Chondrocyte (in vitro differentiated cells): ENCODE results near the gene ERAP2. TPM values are rescaled to one million over a fixed set of nuclear protein-coding genes. Genes with fewer than 3 reads are reported as not detected.

Source experiments
- DNase-seq: peaks from one replicate; pipeline ENCODE4 v3.0.0; 2021; ENCODE audit warnings: mixed read lengths, low spot score
- H3K27ac Mint-ChIP-seq: one replicate; pipeline ENCODE4 v1.8.0; 2021; ENCODE audit warnings: mild to moderate bottlenecking, moderate library complexity, mixed read lengths; ENCODE audit not compliant: unreplicated experiment
- H3K27me3 Mint-ChIP-seq: 2 replicates; pipeline ENCODE4 v1.8.0; 2021; ENCODE audit warnings: low read depth, mixed read lengths
- H3K36me3 Mint-ChIP-seq: 2 replicates; pipeline ENCODE4 v1.8.0; 2021; ENCODE audit warnings: low read depth, mixed read lengths
- H3K4me1 Mint-ChIP-seq: 2 replicates; pipeline ENCODE4 v1.8.0; 2021; ENCODE audit warnings: low read depth, mild to moderate bottlenecking, mixed read lengths
- H3K4me3 Mint-ChIP-seq: one replicate; pipeline ENCODE4 v1.8.0; 2021; ENCODE audit warnings: mild to moderate bottlenecking, moderate library complexity, mixed read lengths; ENCODE audit not compliant: unreplicated experiment
- H3K9me3 Mint-ChIP-seq: 2 replicates; pipeline ENCODE4 v1.8.0; 2021; ENCODE audit warnings: low read depth, mixed read lengths
- total RNA-seq: library from RNA; stranded (reverse); gene quantifications from 3 replicates; pipeline ENCODE4 v1.2.1, GENCODE V29; 2021
- TF ChIP-seq, protein P1 (sequence below): fragments of 200-600 bp; sonication (generic); IDR thresholded peaks from 2 replicates; pipeline ENCODE4 v1.5.0; 2021; ENCODE audit warnings: antibody characterized with exemption, mild to moderate bottlenecking, moderate library complexity

The ERAP2 gene
- total RNA-seq, 1 donor from 2014 or later = 2.2 TPM

DNA sequence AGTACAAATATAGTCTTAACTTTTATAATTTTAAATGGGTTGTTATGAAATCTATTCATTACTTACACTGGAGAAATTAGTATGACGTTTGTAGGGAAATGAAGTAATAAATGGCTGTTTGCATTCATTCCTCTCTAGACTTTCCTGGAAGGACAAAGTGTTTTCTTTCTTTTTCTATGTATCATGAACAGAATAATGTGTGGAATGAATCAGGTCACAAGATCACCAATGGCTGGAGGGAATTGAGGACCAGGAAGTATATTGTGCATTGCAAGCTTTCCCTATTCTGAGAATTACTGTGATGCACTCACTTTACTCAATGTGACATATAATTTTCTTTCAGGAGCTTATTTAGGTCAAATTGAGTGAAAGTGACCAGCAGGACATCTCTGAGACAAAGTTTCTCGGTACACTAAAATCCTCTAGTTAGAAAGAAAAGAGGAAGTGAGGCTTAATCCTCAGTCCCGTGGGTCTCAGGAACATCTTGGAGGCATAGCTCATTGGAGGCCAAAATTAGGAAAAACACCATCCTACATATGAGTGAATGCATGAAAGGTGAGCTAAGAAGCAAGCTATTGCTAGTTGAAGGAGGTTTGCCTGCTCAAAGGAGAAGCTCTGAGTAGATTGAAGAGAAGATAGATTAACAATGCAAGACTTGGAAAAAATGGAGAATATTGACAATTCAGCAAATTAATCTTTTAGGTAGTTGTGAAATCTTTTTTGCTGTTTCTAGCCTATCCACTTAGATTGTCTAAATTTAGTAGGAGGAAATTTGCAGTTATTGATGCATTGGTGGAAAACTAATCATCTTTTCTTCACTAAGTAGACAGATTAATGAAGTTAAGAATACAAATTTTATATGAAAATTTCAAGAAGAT, 28.0 kb downstream of the ERAP2 start:
- peak overlapping the region; percentile 64 for H3K27ac Mint-ChIP-seq
- H3K4me3 Mint-ChIP-seq = no peak overlapping the region
- H3K27me3 Mint-ChIP-seq = no peaks in the 10 kb centered on the region
- peaks cover 3% of the 10 kb centered on the region for H3K36me3 Mint-ChIP-seq
- no peak for DNase-seq
- no peaks in the 10 kb centered on the region for H3K9me3 Mint-ChIP-seq
- H3K4me1 Mint-ChIP-seq = peaks cover 27% of the 10 kb centered on the region
- TF ChIP-seq, protein P1, sequence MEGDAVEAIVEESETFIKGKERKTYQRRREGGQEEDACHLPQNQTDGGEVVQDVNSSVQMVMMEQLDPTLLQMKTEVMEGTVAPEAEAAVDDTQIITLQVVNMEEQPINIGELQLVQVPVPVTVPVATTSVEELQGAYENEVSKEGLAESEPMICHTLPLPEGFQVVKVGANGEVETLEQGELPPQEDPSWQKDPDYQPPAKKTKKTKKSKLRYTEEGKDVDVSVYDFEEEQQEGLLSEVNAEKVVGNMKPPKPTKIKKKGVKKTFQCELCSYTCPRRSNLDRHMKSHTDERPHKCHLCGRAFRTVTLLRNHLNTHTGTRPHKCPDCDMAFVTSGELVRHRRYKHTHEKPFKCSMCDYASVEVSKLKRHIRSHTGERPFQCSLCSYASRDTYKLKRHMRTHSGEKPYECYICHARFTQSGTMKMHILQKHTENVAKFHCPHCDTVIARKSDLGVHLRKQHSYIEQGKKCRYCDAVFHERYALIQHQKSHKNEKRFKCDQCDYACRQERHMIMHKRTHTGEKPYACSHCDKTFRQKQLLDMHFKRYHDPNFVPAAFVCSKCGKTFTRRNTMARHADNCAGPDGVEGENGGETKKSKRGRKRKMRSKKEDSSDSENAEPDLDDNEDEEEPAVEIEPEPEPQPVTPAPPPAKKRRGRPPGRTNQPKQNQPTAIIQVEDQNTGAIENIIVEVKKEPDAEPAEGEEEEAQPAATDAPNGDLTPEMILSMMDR = no peak

DNA sequence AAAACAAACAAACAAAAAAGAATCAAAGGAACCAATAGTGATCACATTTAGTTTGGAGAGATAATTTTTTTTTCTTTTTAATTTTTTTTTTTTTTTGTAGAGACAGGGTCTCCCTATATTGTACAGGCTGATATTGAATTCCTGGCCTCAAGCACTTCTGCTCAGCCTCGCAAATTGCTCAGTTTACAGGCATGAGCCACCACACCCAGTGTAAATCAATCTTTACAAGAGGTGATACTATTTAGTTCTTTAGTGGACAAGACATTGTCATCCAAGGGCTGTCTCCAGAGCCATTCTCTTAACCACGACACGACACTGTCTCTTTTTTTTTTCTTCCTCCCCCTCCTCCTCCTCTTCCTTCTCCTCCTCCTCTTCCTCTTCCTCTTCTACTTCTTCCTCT, 29.6 kb downstream of the ERAP2 start:
- Mint-ChIP-seq H3K36me3 (peaks cover 3% of the 10 kb centered on the region), H3K4me1 (peaks cover 31% of the 10 kb centered on the region), H3K27me3 (no peaks in the 10 kb centered on the region), H3K4me3 (no peak overlapping the region), H3K27ac (no peak overlapping the region), H3K9me3 (no peaks in the 10 kb centered on the region)
- no peak for DNase-seq
- TF ChIP-seq, protein P1 = no peak

DNA sequence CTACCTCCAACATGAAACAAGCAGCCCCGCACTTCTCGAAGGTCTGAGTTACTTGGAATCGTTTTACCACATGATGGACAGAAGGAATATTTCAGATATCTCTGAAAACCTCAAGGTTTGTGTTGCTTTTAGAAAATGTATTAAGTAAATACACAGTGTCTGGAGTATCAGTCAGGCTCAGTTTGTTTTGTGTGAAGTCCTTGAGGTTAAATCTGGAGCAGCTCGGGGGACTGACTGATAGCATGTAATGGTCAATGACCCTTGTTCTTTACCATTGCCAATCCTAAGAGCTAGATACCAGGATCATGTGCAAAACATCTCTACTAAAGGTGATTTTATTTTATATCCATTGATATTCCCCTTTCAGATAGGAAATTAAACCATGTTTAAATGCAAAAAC, 32.7 kb downstream of the ERAP2 start:
- Mint-ChIP-seq H3K4me3 (no peak overlapping the region), H3K9me3 (no peaks in the 10 kb centered on the region), H3K27ac (no peak overlapping the region), H3K36me3 (no peaks in the 10 kb centered on the region), H3K27me3 (no peaks in the 10 kb centered on the region), H3K4me1 (peaks cover 22% of the 10 kb centered on the region)
- no peak for DNase-seq
- TF ChIP-seq, protein P1 = no peak

- Mint-ChIP-seq H3K9me3 (no peaks in the 10 kb centered on the region), H3K4me1 (peaks cover 18% of the 10 kb centered on the region), H3K27ac (no peak overlapping the region), H3K36me3 (no peaks in the 10 kb centered on the region), H3K27me3 (no peaks in the 10 kb centered on the region), H3K4me3 (no peak overlapping the region)
- no peak for DNase-seq
- TF ChIP-seq, protein P1 = no peak
Measured at GRCh38 chr5:96909435-96909834, 33.1 kb downstream of the ERAP2 start.

- peaks cover 16% of the 10 kb centered on the region for H3K4me1 Mint-ChIP-seq
- H3K4me3 Mint-ChIP-seq = no peak overlapping the region
- no peak overlapping the region for H3K27ac Mint-ChIP-seq
- TF ChIP-seq, protein P1 = no peak
- H3K36me3 Mint-ChIP-seq = no peaks in the 10 kb centered on the region
- H3K27me3 Mint-ChIP-seq = no peaks in the 10 kb centered on the region
- H3K9me3 Mint-ChIP-seq = no peaks in the 10 kb centered on the region
- DNase-seq = no peak
Measured at GRCh38 chr5:96911139-96911538, 34.8 kb downstream of the ERAP2 start.
